Neuronal stem cell (in vitro differentiated cells): ENCODE results near the gene CREM.

Source experiments
- DNase-seq: peaks from one replicate; pipeline ENCODE4 v3.0.0-alpha.2; 2013; ENCODE audit warnings: low spot score
- H2AFZ ChIP-seq: one replicate; pipeline ENCODE4 v1.6.1; 2013; ENCODE audit warnings: mild to moderate bottlenecking, low read length, inconsistent platforms
- H2AK5ac ChIP-seq: 2 replicates; pipeline ENCODE4 v1.6.1; 2013; ENCODE audit warnings: low read depth, mild to moderate bottlenecking, inconsistent platforms, low read length, moderate library complexity, mixed read lengths
- H2BK120ac ChIP-seq: 2 replicates; pipeline ENCODE4 v1.6.1; 2013; ENCODE audit warnings: low read depth, mild to moderate bottlenecking, inconsistent platforms, low read length, moderate library complexity, mixed read lengths
- H2BK12ac ChIP-seq: one replicate; pipeline ENCODE4 v1.6.1; 2013; ENCODE audit warnings: low read length, inconsistent platforms
- H2BK15ac ChIP-seq: 2 replicates; pipeline ENCODE4 v1.6.1; 2013; ENCODE audit warnings: mild to moderate bottlenecking, low read length, inconsistent platforms, mixed read lengths
- H2BK5ac ChIP-seq: one replicate; pipeline ENCODE4 v1.6.1; 2013; ENCODE audit warnings: inconsistent platforms, mild to moderate bottlenecking, low read length, moderate library complexity
- H3K14ac ChIP-seq: one replicate; pipeline ENCODE4 v1.6.1; 2013; ENCODE audit warnings: low read length, inconsistent platforms
- H3K18ac ChIP-seq: 2 replicates; pipeline ENCODE4 v1.6.1; 2013; ENCODE audit warnings: low read length, inconsistent platforms
- H3K23ac ChIP-seq: 2 replicates; pipeline ENCODE4 v1.6.1; 2013; ENCODE audit warnings: low read depth, mild to moderate bottlenecking, mixed read lengths, low read length, inconsistent platforms; ENCODE audit not compliant: poor library complexity
- H3K27ac ChIP-seq: replicated peaks from 3 replicates; pipeline ENCODE4 v1.5.1; 2013; ENCODE audit warnings: low read length, inconsistent platforms
- H3K27me3 ChIP-seq, 3 experiments: 2 replicates each; pipeline ENCODE4 v1.6.1; 2013; ENCODE audit warnings: low read length in 3 of 3, mild to moderate bottlenecking in 2 of 3, inconsistent platforms in 1 of 3, low read depth in 1 of 3, mixed read lengths in 1 of 3, moderate library complexity in 1 of 3; ENCODE audit not compliant: control insufficient read depth in 3 of 3, insufficient read depth in 3 of 3
- H3K36me3 ChIP-seq, 2 donors: replicated peaks in 1 of 2; 2 replicates each; pipeline ENCODE4 v1.6.1; 2013; ENCODE audit warnings: low read length in 2 of 2; ENCODE audit not compliant: control insufficient read depth in 2 of 2, insufficient read depth in 2 of 2
- H3K4ac ChIP-seq: 2 replicates; pipeline ENCODE4 v1.6.1; 2013; ENCODE audit warnings: inconsistent platforms, mild to moderate bottlenecking, low read length, moderate library complexity
- H3K4me1 ChIP-seq, 2 donors: 1 replicate in 1 of 2; 2 replicates in 1 of 2; pipeline ENCODE4 v1.6.1; 2013; ENCODE audit warnings: low read length in 2 of 2, low read depth in 1 of 2; ENCODE audit not compliant: control insufficient read depth in 2 of 2, insufficient read depth in 1 of 2
- H3K4me2 ChIP-seq: one replicate; pipeline ENCODE4 v1.6.1; 2013; ENCODE audit warnings: mild to moderate bottlenecking, low read length, inconsistent platforms; ENCODE audit not compliant: insufficient read depth, poor library complexity, severe bottlenecking
- H3K4me3 ChIP-seq, 2 donors: 2 replicates each; pipeline ENCODE4 v1.5.1; 2013; ENCODE audit warnings: low read length in 2 of 2, mild to moderate bottlenecking in 2 of 2, inconsistent platforms in 1 of 2, moderate library complexity in 1 of 2
- H3K79me1 ChIP-seq: one replicate; pipeline ENCODE4 v1.6.1; 2013; ENCODE audit warnings: low read depth, mild to moderate bottlenecking, inconsistent platforms, low read length, moderate library complexity
- H3K9ac ChIP-seq: one replicate; pipeline ENCODE4 v1.6.1; 2013; ENCODE audit warnings: mild to moderate bottlenecking, low read depth, low read length, inconsistent platforms; ENCODE audit not compliant: poor library complexity
- H3K9me3 ChIP-seq, 2 donors: replicated peaks in 1 of 2; 2 replicates each; pipeline versions ENCODE3 to v1.6.1; 2013; ENCODE audit warnings: low read length in 2 of 2, mild to moderate bottlenecking in 2 of 2, inconsistent platforms in 1 of 2, low read depth in 1 of 2, mixed read lengths in 1 of 2, moderate library complexity in 1 of 2; ENCODE audit not compliant: control insufficient read depth in 2 of 2, insufficient read depth in 1 of 2
- H4K8ac ChIP-seq: one replicate; pipeline ENCODE4 v1.6.1; 2013; ENCODE audit warnings: low read depth, mild to moderate bottlenecking, inconsistent platforms, low read length, moderate library complexity
- H4K91ac ChIP-seq: one replicate; pipeline ENCODE4 v1.6.1; 2013; ENCODE audit warnings: low read length, low read depth, mild to moderate bottlenecking, inconsistent platforms; ENCODE audit not compliant: poor library complexity
- whole genome bisulfite sequencing, 2 donors: extraction: QIAGEN DNeasy Blood & Tissue Kit; methylation state at CpG; one replicate each; pipeline ENCODE4 v1.1.7; 2013; ENCODE audit warnings: missing lambda C conversion rate in 2 of 2, mixed read lengths in 1 of 2; ENCODE audit not compliant: insufficient read length in 2 of 2, insufficient replicate concordance in 1 of 2; ENCODE audit errors: extremely low coverage in 2 of 2; 5-methylcytosine and 5-hydroxymethylcytosine counted together

CREM gene

DNA sequence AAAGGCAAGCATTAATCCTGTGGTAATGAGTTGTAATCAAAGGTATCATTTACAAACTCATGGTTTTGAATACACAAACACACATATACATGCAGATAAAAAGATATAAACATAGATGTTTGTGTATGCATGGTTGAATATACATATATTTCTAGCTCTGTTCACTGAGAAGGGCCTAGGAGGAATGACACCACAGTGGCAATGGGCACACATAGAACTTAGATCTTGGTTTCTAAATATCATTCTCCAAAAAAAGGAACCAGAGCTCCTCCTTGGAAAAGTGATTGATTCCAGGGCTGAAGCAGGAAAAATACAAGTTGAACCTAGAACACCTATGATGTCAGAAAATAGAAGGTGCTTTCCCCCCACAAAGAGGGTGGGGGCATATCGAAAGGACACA, 43.4 kb upstream of the CREM start:
- no peaks in the 10 kb centered on the region for H3K27me3 ChIP-seq
- no peaks in the 10 kb centered on the region for H3K4me1 ChIP-seq
- no peak overlapping the region for H2BK12ac ChIP-seq
- no peak overlapping the region for H2BK5ac ChIP-seq
- H2BK120ac ChIP-seq: no peak overlapping the region
- no peak overlapping the region for H3K27ac ChIP-seq
- no peak for DNase-seq
- no peak overlapping the region for H2AK5ac ChIP-seq
- H4K91ac ChIP-seq: no peak overlapping the region
- H3K36me3 ChIP-seq: peaks cover 3 to 12% of the 10 kb centered on the region in 2 donors
- peaks cover 4% of the 10 kb centered on the region for H3K79me1 ChIP-seq
- H3K4me2 ChIP-seq: no peak overlapping the region
- H2AFZ ChIP-seq: no peak overlapping the region
- no peak overlapping the region for H3K18ac ChIP-seq
- H3K9ac ChIP-seq: no peak overlapping the region
- no peak overlapping the region for H2BK15ac ChIP-seq
- no peak overlapping the region for H3K4ac ChIP-seq
- no peak overlapping the region for H3K4me3 ChIP-seq
- H3K23ac ChIP-seq: no peak overlapping the region
- no peak overlapping the region for H4K8ac ChIP-seq
- H3K9me3 ChIP-seq: peaks cover 0 to 25% of the 10 kb centered on the region in 2 donors
- no peak overlapping the region for H3K14ac ChIP-seq
- no CpG with 5 or more reads among the region's 1 CpG for WGBS, 2 donors

GRCh38 chr10:35089611-35090161, 37.0 kb upstream of the CREM start:
- Histone ChIP-seq H3K36me3 (peaks cover 0 to 8% of the 10 kb centered on the region in 2 donors), H3K4ac (no peak overlapping the region), H2BK12ac (no peak overlapping the region), H4K8ac (no peak overlapping the region), H2AFZ (peak overlapping the region; percentile 96), H3K4me3 (peak overlapping the region; percentile 85 to 91), H3K79me1 (peaks cover 14% of the 10 kb centered on the region), H3K14ac (peak overlapping the region; percentile 38), H3K9me3 (peaks cover 0 to 4% of the 10 kb centered on the region in 2 donors), H2BK120ac (no peak overlapping the region), H4K91ac (no peak overlapping the region), H2BK5ac (peak overlapping the region; percentile 93), H2BK15ac (no peak overlapping the region), H2AK5ac (peak overlapping the region; percentile 63), H3K23ac (peak overlapping the region; percentile 57), H3K4me1 (peaks cover 1 to 4% of the 10 kb centered on the region in 2 donors), H3K18ac (peak overlapping the region; percentile 80), H3K9ac (no peak overlapping the region), H3K27me3 (no peaks in the 10 kb centered on the region), H3K27ac (no peak overlapping the region), H3K4me2 (peak overlapping the region; percentile 69)
- WGBS, 2 donors: no CpG with 5 or more reads among the region's 27 CpGs
- DNase-seq: no peak

- peak; percentile 86 for DNase-seq
- Histone ChIP-seq H4K91ac (no peak within 1 kb of the TSS), H3K23ac (peak within 1 kb of the TSS; percentile 57), H3K4ac (no peak within 1 kb of the TSS), H3K79me1 (peaks cover 14% of the 10 kb centered on the region), H3K4me2 (peak within 1 kb of the TSS; percentile 69), H2BK15ac (no peak within 1 kb of the TSS), H2AK5ac (peak within 1 kb of the TSS; percentile 63), H3K9ac (peak within 1 kb of the TSS; percentile 96), H2BK120ac (peak within 1 kb of the TSS; percentile 67), H2BK5ac (peak within 1 kb of the TSS; percentile 93), H2AFZ (peak within 1 kb of the TSS; percentile 96), H3K18ac (peak within 1 kb of the TSS; percentile 95), H4K8ac (no peak within 1 kb of the TSS), H3K14ac (peak within 1 kb of the TSS; percentile 38), H3K4me1 (peaks cover 1 to 4% of the 10 kb centered on the region in 2 donors), H3K4me3 (peak within 1 kb of the TSS; percentile 85 to 91), H2BK12ac (no peak within 1 kb of the TSS), H3K27me3 (no peaks in the 10 kb centered on the region), H3K9me3 (peaks cover 0 to 4% of the 10 kb centered on the region in 2 donors), H3K36me3 (peaks cover 0 to 8% of the 10 kb centered on the region in 2 donors), H3K27ac (peak within 1 kb of the TSS; percentile 69)
- no CpG with 5 or more reads among the region's 59 CpGs for WGBS, 2 donors
Measured at GRCh38 chr10:35090162-35090954, 36.3 kb upstream of the CREM start, which contains the start of gene CUL2. CUL2 (minus strand) TSS chr10:35090341; CDS start chr10:35071317, 19,024 bp downstream.
